Measurements from ENCODE around the gene TREX2. TPM values are rescaled to one million over a fixed set of nuclear protein-coding genes. Genes with fewer than 3 reads are reported as not detected.

The TREX2 gene
- total and polyA plus RNA-seq, 2 of the 8 experiments (the other 6 are each of a cell fraction or from before 2014, with no cell fraction given), result 0.71 to 0.80 TPM

DNA sequence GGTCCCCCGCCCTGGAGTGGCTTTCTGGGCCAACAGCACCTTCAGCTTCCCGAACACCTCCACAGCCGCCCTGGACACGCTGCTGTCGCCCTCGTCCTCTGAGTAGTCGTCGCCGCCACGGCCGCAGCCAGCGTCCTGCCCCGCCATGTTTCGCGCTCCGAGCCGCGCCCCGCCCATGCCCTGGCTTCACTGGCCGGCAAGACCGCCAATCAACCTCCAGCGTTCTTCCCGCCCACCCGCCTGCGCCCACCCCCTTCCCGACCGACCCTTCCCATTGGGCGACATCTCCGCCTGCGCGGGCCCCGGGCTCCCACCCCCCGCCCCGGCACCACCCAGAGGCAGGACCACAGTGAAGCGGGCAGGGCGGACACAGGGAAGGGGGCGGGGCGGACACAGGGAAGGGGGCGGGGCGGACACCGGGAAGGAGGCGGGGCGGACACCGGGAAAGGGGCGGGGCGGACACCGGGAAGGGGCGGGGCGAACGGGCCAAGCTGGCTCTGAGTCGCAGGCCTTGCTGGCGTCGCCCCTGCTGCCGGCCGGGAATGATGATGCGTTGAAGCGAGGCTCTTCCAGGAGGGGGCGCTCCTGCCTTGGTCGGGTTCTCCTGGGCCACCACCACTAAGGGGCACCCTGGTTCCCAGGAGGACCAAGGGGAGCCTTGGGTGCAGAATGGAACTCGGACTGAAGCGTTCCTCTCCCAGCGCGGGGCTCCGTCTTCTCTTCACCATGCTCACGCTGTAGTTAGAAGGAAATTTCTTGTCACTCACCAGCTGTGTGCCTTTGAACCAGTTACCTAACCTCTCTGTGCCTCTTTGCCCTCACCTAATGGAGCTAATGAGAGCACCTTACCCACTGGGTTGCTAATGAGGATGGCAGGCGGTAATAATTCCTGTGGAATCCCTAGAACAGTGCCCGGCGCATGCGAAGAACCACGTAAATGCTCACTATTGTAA lies 24.8 kb upstream of the TREX2 start, which contains the start of gene HAUS7 (continued):
- TF ChIP-seq TAF1 (IDR thresholded peaks at IDR 0.05; ENCODE audit: low read depth, low read length), result peak; percentile 42; the same call in 1 of the 2 replicates
- TF ChIP-seq, protein P1, sequence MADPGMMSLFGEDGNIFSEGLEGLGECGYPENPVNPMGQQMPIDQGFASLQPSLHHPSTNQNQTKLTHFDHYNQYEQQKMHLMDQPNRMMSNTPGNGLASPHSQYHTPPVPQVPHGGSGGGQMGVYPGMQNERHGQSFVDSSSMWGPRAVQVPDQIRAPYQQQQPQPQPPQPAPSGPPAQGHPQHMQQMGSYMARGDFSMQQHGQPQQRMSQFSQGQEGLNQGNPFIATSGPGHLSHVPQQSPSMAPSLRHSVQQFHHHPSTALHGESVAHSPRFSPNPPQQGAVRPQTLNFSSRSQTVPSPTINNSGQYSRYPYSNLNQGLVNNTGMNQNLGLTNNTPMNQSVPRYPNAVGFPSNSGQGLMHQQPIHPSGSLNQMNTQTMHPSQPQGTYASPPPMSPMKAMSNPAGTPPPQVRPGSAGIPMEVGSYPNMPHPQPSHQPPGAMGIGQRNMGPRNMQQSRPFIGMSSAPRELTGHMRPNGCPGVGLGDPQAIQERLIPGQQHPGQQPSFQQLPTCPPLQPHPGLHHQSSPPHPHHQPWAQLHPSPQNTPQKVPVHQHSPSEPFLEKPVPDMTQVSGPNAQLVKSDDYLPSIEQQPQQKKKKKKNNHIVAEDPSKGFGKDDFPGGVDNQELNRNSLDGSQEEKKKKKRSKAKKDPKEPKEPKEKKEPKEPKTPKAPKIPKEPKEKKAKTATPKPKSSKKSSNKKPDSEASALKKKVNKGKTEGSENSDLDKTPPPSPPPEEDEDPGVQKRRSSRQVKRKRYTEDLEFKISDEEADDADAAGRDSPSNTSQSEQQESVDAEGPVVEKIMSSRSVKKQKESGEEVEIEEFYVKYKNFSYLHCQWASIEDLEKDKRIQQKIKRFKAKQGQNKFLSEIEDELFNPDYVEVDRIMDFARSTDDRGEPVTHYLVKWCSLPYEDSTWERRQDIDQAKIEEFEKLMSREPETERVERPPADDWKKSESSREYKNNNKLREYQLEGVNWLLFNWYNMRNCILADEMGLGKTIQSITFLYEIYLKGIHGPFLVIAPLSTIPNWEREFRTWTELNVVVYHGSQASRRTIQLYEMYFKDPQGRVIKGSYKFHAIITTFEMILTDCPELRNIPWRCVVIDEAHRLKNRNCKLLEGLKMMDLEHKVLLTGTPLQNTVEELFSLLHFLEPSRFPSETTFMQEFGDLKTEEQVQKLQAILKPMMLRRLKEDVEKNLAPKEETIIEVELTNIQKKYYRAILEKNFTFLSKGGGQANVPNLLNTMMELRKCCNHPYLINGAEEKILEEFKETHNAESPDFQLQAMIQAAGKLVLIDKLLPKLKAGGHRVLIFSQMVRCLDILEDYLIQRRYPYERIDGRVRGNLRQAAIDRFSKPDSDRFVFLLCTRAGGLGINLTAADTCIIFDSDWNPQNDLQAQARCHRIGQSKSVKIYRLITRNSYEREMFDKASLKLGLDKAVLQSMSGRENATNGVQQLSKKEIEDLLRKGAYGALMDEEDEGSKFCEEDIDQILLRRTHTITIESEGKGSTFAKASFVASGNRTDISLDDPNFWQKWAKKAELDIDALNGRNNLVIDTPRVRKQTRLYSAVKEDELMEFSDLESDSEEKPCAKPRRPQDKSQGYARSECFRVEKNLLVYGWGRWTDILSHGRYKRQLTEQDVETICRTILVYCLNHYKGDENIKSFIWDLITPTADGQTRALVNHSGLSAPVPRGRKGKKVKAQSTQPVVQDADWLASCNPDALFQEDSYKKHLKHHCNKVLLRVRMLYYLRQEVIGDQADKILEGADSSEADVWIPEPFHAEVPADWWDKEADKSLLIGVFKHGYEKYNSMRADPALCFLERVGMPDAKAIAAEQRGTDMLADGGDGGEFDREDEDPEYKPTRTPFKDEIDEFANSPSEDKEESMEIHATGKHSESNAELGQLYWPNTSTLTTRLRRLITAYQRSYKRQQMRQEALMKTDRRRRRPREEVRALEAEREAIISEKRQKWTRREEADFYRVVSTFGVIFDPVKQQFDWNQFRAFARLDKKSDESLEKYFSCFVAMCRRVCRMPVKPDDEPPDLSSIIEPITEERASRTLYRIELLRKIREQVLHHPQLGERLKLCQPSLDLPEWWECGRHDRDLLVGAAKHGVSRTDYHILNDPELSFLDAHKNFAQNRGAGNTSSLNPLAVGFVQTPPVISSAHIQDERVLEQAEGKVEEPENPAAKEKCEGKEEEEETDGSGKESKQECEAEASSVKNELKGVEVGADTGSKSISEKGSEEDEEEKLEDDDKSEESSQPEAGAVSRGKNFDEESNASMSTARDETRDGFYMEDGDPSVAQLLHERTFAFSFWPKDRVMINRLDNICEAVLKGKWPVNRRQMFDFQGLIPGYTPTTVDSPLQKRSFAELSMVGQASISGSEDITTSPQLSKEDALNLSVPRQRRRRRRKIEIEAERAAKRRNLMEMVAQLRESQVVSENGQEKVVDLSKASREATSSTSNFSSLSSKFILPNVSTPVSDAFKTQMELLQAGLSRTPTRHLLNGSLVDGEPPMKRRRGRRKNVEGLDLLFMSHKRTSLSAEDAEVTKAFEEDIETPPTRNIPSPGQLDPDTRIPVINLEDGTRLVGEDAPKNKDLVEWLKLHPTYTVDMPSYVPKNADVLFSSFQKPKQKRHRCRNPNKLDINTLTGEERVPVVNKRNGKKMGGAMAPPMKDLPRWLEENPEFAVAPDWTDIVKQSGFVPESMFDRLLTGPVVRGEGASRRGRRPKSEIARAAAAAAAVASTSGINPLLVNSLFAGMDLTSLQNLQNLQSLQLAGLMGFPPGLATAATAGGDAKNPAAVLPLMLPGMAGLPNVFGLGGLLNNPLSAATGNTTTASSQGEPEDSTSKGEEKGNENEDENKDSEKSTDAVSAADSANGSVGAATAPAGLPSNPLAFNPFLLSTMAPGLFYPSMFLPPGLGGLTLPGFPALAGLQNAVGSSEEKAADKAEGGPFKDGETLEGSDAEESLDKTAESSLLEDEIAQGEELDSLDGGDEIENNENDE (IDR thresholded peaks at IDR 0.05; ENCODE audit: insufficient replicate concordance, low read length), result no peak
- TF ChIP-seq JUN (IDR thresholded peaks at IDR 0.05; ENCODE audit: low read depth, low read length), result no peak
- TF ChIP-seq TBP (IDR thresholded peaks at IDR 0.05; ENCODE audit: low read depth, low read length), result 0 out of 2 replicates have a peak, but pooled peaks have one; percentile 12
- 0 out of 4 replicates have a peak, but pooled peaks of 1 of the 2 experiments have one; percentile 34 for TF ChIP-seq HDAC2 (IDR thresholded peaks at IDR 0.05; ENCODE audit: borderline replicate concordance in 1 of 2, low read depth in 2 of 2, low read length in 2 of 2)
- TF ChIP-seq POLR2AphosphoS5 (IDR thresholded peaks at IDR 0.05; ENCODE audit: low read depth, low read length), result peak; percentile 42; the same call in 1 of the 2 replicates
- TF ChIP-seq, protein P2, sequence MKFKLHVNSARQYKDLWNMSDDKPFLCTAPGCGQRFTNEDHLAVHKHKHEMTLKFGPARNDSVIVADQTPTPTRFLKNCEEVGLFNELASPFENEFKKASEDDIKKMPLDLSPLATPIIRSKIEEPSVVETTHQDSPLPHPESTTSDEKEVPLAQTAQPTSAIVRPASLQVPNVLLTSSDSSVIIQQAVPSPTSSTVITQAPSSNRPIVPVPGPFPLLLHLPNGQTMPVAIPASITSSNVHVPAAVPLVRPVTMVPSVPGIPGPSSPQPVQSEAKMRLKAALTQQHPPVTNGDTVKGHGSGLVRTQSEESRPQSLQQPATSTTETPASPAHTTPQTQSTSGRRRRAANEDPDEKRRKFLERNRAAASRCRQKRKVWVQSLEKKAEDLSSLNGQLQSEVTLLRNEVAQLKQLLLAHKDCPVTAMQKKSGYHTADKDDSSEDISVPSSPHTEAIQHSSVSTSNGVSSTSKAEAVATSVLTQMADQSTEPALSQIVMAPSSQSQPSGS (IDR thresholded peaks at IDR 0.05; ENCODE audit: low read length), result no peak

All from H1 (cell line).